ENCODE measurements around the gene TRPM3. TPM values are rescaled to one million over a fixed set of nuclear protein-coding genes. Genes with fewer than 3 reads are reported as not detected.

TRPM3 gene
- total RNA-seq, 4 donors from 2014 or later: 0.27 to 1.2 (median 0.47) TPM; not detected in 1

DNA sequence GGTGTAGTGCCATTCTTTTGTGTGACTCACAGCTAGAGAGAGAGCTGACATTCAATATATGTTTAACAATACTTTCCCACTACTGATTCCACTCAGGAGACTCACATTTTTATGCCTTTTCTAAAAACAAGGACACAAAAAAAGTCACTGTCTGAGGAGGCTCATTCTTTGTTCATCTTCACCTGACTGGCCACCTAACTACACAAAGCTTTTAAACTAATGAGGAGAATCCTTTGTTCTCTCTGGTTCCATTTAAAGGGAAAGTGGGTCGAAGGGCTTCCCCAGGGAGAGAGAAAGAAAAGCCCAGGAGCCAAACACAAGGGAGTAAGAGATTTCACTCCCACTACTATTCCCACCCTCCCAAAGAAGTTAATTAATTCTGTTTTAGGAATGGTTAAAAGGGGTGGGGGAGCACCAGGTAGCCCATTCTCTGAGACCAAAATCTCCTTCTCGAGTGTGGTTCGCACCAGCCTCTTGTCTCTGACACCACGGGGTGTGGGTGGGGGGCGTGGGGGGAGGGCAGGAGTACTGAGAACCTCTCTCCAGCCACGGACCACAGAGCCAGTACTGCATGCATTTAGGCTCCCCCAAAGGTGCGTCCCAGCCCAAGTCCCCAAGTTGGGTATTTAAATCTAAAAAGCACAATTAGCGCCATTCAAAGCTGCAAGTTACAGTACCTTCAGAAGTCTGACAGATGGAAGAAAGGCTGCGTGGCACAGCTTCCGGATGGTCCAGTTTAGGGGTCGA is 747 bp downstream of the TRPM3 start:
- no peak overlapping the region for H3K4me3 ChIP-seq
- H3K27ac ChIP-seq: no peak overlapping the region
- no peaks in the 10 kb centered on the region for H3K36me3 ChIP-seq
- TF ChIP-seq POLR2A (IDR thresholded peaks at IDR 0.05): no peak
- TF ChIP-seq POLR2AphosphoS5 (IDR thresholded peaks at IDR 0.05): no peak
- TF ChIP-seq, protein P1, sequence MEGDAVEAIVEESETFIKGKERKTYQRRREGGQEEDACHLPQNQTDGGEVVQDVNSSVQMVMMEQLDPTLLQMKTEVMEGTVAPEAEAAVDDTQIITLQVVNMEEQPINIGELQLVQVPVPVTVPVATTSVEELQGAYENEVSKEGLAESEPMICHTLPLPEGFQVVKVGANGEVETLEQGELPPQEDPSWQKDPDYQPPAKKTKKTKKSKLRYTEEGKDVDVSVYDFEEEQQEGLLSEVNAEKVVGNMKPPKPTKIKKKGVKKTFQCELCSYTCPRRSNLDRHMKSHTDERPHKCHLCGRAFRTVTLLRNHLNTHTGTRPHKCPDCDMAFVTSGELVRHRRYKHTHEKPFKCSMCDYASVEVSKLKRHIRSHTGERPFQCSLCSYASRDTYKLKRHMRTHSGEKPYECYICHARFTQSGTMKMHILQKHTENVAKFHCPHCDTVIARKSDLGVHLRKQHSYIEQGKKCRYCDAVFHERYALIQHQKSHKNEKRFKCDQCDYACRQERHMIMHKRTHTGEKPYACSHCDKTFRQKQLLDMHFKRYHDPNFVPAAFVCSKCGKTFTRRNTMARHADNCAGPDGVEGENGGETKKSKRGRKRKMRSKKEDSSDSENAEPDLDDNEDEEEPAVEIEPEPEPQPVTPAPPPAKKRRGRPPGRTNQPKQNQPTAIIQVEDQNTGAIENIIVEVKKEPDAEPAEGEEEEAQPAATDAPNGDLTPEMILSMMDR (IDR thresholded peaks at IDR 0.05): no peak
- TF ChIP-seq EP300 (IDR thresholded peaks at IDR 0.05): no peak
- H3K27me3 ChIP-seq: peaks cover 42% of the 10 kb centered on the region
- 0 to 14% methylated on average over 1 to 6 of the region's 11 CpGs for WGBS, 2 donors (ENCODE audit: low coverage in 1 of 2)
- no peak for ATAC-seq
- H3K4me1 ChIP-seq: peaks cover 0 to 5% (median 0%) of the 10 kb centered on the region in 3 donors
- no peaks in the 10 kb centered on the region for H3K9me3 ChIP-seq

DNA sequence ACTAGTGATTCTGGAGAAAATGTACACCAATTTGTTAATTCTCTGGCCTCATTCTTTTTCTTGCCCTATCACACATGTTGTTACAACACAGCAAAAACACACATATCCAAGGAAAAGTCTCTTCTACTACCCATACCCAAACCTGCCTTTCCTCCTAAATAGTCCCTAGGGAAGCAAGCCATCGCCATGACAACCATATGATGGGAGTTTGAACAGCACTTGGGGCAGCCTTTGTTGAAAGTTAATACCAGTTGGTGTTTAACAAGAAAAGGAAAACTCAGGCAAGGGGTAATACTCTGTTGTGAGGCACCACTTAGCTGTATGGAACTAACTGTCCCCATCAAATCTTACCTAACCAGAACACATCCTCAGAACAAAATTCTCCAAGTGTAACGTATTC is 1.7 kb downstream of the TRPM3 start:
- H3K27ac ChIP-seq: no peak overlapping the region
- ATAC-seq: no peak
- TF ChIP-seq, protein P1 (IDR thresholded peaks at IDR 0.05): no peak
- H3K27me3 ChIP-seq: peaks cover 42% of the 10 kb centered on the region
- 42 to 56% methylated on average over 2 of the region's 2 CpGs for WGBS, 2 donors (ENCODE audit: low coverage in 1 of 2)
- no peaks in the 10 kb centered on the region for H3K36me3 ChIP-seq
- no peak overlapping the region for H3K4me3 ChIP-seq
- H3K9me3 ChIP-seq: no peaks in the 10 kb centered on the region
- H3K4me1 ChIP-seq: peaks cover 0 to 5% (median 0%) of the 10 kb centered on the region in 3 donors

DNA sequence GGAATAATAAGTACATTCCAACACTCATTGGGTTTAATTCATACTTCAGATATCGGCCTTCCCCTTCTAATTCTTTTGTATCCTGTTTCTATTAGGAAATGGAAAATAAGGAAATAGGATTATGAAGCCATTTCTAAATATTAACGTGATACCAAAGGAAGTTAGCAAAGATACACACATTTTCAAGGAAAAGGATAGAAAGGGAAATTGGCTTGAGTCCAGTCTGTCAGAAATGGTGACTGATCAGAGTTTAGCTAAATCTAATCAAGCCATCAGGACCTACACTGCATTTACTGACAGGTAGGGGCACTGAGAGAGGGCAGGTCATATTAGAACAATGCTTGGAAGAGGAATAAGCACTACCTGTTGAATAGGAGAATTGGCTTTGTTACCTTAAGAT is 3.1 kb downstream of the TRPM3 start:
- Histone ChIP-seq H3K4me1 (peaks cover 0 to 5% (median 0%) of the 10 kb centered on the region in 3 donors), H3K36me3 (no peaks in the 10 kb centered on the region), H3K27ac (no peak overlapping the region), H3K4me3 (no peak overlapping the region), H3K27me3 (peaks cover 36% of the 10 kb centered on the region), H3K9me3 (no peaks in the 10 kb centered on the region)
- TF ChIP-seq, protein P1 (IDR thresholded peaks at IDR 0.05): no peak
- TF ChIP-seq EP300 (IDR thresholded peaks at IDR 0.05): no peak
- no peak for TF ChIP-seq POLR2AphosphoS5 (IDR thresholded peaks at IDR 0.05)
- TF ChIP-seq POLR2A (IDR thresholded peaks at IDR 0.05): no peak
- no peak for ATAC-seq
- whole genome bisulfite sequencing, 2 donors (ENCODE audit: low coverage in 1 of 2): 52 to 63% methylated on average over 2 of the region's 2 CpGs

DNA sequence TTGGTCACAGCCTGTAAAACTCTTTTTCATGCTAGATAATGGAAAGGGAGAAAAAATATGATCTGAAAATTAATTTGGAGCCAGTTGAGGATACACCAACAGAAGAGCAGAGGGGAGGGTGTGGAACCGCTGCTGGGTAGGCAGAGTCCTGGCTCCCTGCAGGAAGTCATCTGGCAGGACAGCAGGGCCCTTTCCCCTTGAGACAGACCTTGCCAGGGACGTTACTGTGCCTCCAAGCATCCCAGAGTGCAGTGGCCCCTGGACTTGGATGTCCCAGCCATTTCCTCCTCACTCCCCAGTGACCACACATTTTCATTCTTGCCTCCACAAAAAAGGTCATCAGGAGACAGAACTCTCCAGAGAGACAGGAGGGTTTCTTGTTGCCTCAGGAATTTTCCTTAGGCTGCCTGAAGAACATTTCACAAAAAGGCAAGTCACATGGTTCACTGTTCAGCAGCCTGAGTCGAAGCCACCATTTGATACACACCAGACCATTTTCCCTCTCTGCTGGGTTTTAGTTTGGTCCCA is 5.9 kb downstream of the TRPM3 start:
- TF ChIP-seq EP300 (IDR thresholded peaks at IDR 0.05) (no peak), POLR2AphosphoS5 (IDR thresholded peaks at IDR 0.05) (no peak), POLR2A (IDR thresholded peaks at IDR 0.05) (no peak)
- TF ChIP-seq, protein P1 (IDR thresholded peaks at IDR 0.05): no peak
- Histone ChIP-seq H3K27ac (no peak overlapping the region), H3K4me3 (no peak overlapping the region), H3K4me1 (no peaks in the 10 kb centered on the region), H3K36me3 (no peaks in the 10 kb centered on the region), H3K9me3 (no peaks in the 10 kb centered on the region), H3K27me3 (peaks cover 8% of the 10 kb centered on the region)
- 43% methylated on average over 3 of the region's 3 CpGs for WGBS, 2 donors (ENCODE audit: low coverage in 1 of 2)
- no peak for ATAC-seq

DNA sequence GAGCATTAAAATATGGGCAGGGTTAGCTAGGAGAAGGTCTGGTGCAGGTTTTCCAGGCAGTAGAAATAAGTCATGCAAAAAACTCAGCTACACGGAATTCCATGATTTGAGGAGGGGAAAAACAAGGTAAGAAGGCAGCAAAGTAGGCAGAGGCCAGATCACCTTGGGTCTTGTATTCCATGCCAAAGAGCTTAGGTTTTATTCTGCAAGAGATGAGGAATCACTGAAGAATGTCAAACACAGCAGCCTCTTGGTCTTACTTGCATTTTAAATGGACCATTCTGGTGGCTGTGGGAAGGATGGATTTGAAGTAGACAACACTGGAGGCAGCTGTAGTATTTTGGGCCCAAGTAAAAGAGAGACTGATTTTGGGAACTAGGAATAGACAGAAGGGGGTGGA is 8.6 kb downstream of the TRPM3 start:
- no peak for ATAC-seq
- H3K36me3 ChIP-seq: no peaks in the 10 kb centered on the region
- TF ChIP-seq, protein P1 (IDR thresholded peaks at IDR 0.05): no peak
- no peak for TF ChIP-seq POLR2A (IDR thresholded peaks at IDR 0.05)
- no peak for TF ChIP-seq EP300 (IDR thresholded peaks at IDR 0.05)
- TF ChIP-seq POLR2AphosphoS5 (IDR thresholded peaks at IDR 0.05): no peak
- no peaks in the 10 kb centered on the region for H3K4me1 ChIP-seq
- no peak overlapping the region for H3K4me3 ChIP-seq
- 63 to 92% methylated on average over 1 of the region's 1 CpG for WGBS, 2 donors (ENCODE audit: low coverage in 1 of 2)
- H3K9me3 ChIP-seq: no peaks in the 10 kb centered on the region
- no peak overlapping the region for H3K27ac ChIP-seq
- no peaks in the 10 kb centered on the region for H3K27me3 ChIP-seq
